ENCODE results near the gene RPRML.

- no peak for TF ChIP-seq FOXK1 (CRISPR knock-in tag; IDR thresholded peaks at IDR 0.05)
- TF ChIP-seq, protein P1, sequence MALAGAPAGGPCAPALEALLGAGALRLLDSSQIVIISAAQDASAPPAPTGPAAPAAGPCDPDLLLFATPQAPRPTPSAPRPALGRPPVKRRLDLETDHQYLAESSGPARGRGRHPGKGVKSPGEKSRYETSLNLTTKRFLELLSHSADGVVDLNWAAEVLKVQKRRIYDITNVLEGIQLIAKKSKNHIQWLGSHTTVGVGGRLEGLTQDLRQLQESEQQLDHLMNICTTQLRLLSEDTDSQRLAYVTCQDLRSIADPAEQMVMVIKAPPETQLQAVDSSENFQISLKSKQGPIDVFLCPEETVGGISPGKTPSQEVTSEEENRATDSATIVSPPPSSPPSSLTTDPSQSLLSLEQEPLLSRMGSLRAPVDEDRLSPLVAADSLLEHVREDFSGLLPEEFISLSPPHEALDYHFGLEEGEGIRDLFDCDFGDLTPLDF (CRISPR knock-in tag; IDR thresholded peaks at IDR 0.05) = no peak
- TF ChIP-seq, protein P2, sequence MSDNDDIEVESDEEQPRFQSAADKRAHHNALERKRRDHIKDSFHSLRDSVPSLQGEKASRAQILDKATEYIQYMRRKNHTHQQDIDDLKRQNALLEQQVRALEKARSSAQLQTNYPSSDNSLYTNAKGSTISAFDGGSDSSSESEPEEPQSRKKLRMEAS (CRISPR knock-in tag; IDR thresholded peaks at IDR 0.05) = no peak
- TF ChIP-seq, protein P3, sequence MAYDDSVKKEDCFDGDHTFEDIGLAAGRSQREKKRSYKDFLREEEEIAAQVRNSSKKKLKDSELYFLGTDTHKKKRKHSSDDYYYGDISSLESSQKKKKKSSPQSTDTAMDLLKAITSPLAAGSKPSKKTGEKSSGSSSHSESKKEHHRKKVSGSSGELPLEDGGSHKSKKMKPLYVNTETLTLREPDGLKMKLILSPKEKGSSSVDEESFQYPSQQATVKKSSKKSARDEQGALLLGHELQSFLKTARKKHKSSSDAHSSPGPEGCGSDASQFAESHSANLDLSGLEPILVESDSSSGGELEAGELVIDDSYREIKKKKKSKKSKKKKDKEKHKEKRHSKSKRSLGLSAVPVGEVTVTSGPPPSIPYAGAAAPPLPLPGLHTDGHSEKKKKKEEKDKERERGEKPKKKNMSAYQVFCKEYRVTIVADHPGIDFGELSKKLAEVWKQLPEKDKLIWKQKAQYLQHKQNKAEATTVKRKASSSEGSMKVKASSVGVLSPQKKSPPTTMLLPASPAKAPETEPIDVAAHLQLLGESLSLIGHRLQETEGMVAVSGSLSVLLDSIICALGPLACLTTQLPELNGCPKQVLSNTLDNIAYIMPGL (CRISPR knock-in tag; IDR thresholded peaks at IDR 0.05) = no peak
- TF ChIP-seq ZNF232 (CRISPR knock-in tag; IDR thresholded peaks at IDR 0.05) = no peak
- no peak for TF ChIP-seq SMAD3 (CRISPR knock-in tag; IDR thresholded peaks at IDR 0.05; ENCODE audit: borderline replicate concordance)
- TF ChIP-seq ZNF281 (CRISPR knock-in tag; IDR thresholded peaks at IDR 0.05) = no peak
- TF ChIP-seq, protein P4, sequence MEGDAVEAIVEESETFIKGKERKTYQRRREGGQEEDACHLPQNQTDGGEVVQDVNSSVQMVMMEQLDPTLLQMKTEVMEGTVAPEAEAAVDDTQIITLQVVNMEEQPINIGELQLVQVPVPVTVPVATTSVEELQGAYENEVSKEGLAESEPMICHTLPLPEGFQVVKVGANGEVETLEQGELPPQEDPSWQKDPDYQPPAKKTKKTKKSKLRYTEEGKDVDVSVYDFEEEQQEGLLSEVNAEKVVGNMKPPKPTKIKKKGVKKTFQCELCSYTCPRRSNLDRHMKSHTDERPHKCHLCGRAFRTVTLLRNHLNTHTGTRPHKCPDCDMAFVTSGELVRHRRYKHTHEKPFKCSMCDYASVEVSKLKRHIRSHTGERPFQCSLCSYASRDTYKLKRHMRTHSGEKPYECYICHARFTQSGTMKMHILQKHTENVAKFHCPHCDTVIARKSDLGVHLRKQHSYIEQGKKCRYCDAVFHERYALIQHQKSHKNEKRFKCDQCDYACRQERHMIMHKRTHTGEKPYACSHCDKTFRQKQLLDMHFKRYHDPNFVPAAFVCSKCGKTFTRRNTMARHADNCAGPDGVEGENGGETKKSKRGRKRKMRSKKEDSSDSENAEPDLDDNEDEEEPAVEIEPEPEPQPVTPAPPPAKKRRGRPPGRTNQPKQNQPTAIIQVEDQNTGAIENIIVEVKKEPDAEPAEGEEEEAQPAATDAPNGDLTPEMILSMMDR (IDR thresholded peaks at IDR 0.05) = no peak
- TF ChIP-seq CREB1 (CRISPR knock-in tag; IDR thresholded peaks at IDR 0.05) = no peak
- TF ChIP-seq, protein P5, sequence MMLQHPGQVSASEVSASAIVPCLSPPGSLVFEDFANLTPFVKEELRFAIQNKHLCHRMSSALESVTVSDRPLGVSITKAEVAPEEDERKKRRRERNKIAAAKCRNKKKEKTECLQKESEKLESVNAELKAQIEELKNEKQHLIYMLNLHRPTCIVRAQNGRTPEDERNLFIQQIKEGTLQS (CRISPR knock-in tag; conservative IDR thresholded peaks at IDR 0.05) = no peak
- no peak for TF ChIP-seq ETV6 (CRISPR knock-in tag; IDR thresholded peaks at IDR 0.05)
- TF ChIP-seq MYBL2 (CRISPR knock-in tag; IDR thresholded peaks at IDR 0.05) = no peak
Measured at GRCh38 chr17:46948544-46948943, 30.5 kb downstream of the RPRML start.

All from WTC11 (cell line).